ENCODE measurements around the gene JUNB.

The JUNB gene

GRCh38 chr19:12772323-12772722 lies 19.0 kb upstream of the JUNB start:
- Histone ChIP-seq H3K27me3 (replicated peaks in 2 of 5; ENCODE audit: control insufficient read depth in 4 of 5, insufficient read depth in 5 of 5, low read length in 4 of 5) (no peaks in the 10 kb centered on the region), H3K27ac (ENCODE audit: insufficient read depth in 1 of 2, low read depth in 1 of 2, low read length in 2 of 2, poor library complexity in 1 of 2, severe bottlenecking in 2 of 2) (no peak overlapping the region), H3K4me3 (ENCODE audit: control insufficient read depth in 1 of 7, extremely low read depth in 1 of 7, insufficient read depth in 4 of 7, low read depth in 2 of 7, low read length in 6 of 7) (no peak overlapping the region), H3K9me3 (ENCODE audit: control extremely low read depth in 1 of 5, control insufficient read depth in 4 of 5, insufficient read depth in 2 of 5, low read depth in 1 of 5, low read length in 4 of 5) (no peaks in the 10 kb centered on the region), H3K4me1 (ENCODE audit: control extremely low read depth in 1 of 4, control insufficient read depth in 4 of 4, insufficient read depth in 4 of 4, low read length in 3 of 4) (peaks cover 2 to 18% (median 12%) of the 10 kb centered on the region in 4 experiments), H3K36me3 (ENCODE audit: control insufficient read depth in 4 of 4, insufficient read depth in 4 of 4, low read length in 3 of 4) (peaks cover 0 to 4% (median under 1%) of the 10 kb centered on the region in 4 experiments)
- no peak for DNase-seq
- WGBS (ENCODE audit: insufficient coverage) = 100% methylated on average over 2 of the region's 4 CpGs
- ChIA-PET CTCF (interaction anchor here (3.1 to 39.0 kb wide), 5 partner anchors 8 to 75 kb away, joined by 13 to 776 read pairs (median 54); partner anchors contain the start of genes GET3, JUNB, PRDX2 and THSD8), POLR2A (interaction anchor here (7.4 kb wide), 1 partner anchor 19 kb away, joined by 198 read pairs; the partner anchor contains the start of gene JUNB)

- CTCF ChIA-PET = interaction anchor here (1.0 to 39.0 kb wide), 8 partner anchors 9 to 74 kb away, joined by 3 to 776 read pairs (median 14); partner anchors contain the start of genes GET3, JUNB, PRDX2 and THSD8
- POLR2A ChIA-PET = interaction anchor here (7.4 kb wide), 1 partner anchor 18 kb away, joined by 198 read pairs; the partner anchor contains the start of gene JUNB
- Histone ChIP-seq H3K9me3 (ENCODE audit: control extremely low read depth in 1 of 5, control insufficient read depth in 4 of 5, insufficient read depth in 2 of 5, low read depth in 1 of 5, low read length in 4 of 5) (no peaks in the 10 kb centered on the region), H3K4me3 (ENCODE audit: control insufficient read depth in 1 of 7, extremely low read depth in 1 of 7, insufficient read depth in 4 of 7, low read depth in 2 of 7, low read length in 6 of 7) (no peak overlapping the region), H3K36me3 (ENCODE audit: control insufficient read depth in 4 of 4, insufficient read depth in 4 of 4, low read length in 3 of 4) (peaks cover 0 to 2% (median 0%) of the 10 kb centered on the region in 4 experiments), H3K27me3 (replicated peaks in 2 of 5; ENCODE audit: control insufficient read depth in 4 of 5, insufficient read depth in 5 of 5, low read length in 4 of 5) (no peaks in the 10 kb centered on the region), H3K27ac (ENCODE audit: insufficient read depth in 1 of 2, low read depth in 1 of 2, low read length in 2 of 2, poor library complexity in 1 of 2, severe bottlenecking in 2 of 2) (no peak overlapping the region), H3K4me1 (ENCODE audit: control extremely low read depth in 1 of 4, control insufficient read depth in 4 of 4, insufficient read depth in 4 of 4, low read length in 3 of 4) (peaks cover 3 to 29% (median 24%) of the 10 kb centered on the region in 4 experiments)
- WGBS (ENCODE audit: insufficient coverage) = 96% methylated on average over 2 of the region's 2 CpGs
- DNase-seq = peak in 2 of 3 donors; percentile 68
Observed at GRCh38 chr19:12773571-12773970, 17.7 kb upstream of the JUNB start.

GRCh38 chr19:12774588-12775555 lies 16.4 kb upstream of the JUNB start, which contains the start of gene HOOK2:
TSS of gene HOOK2 (minus strand) at chr19:12775552. CDS start at chr19:12775449, 103 bp downstream.
- Histone ChIP-seq H3K27ac (ENCODE audit: insufficient read depth in 1 of 2, low read depth in 1 of 2, low read length in 2 of 2, poor library complexity in 1 of 2, severe bottlenecking in 2 of 2) (peak within 1 kb of the TSS in 1 of 2 experiments; percentile 70), H3K9me3 (ENCODE audit: control extremely low read depth in 1 of 5, control insufficient read depth in 4 of 5, insufficient read depth in 2 of 5, low read depth in 1 of 5, low read length in 4 of 5) (no peaks in the 10 kb centered on the region), H3K27me3 (replicated peaks in 2 of 5; ENCODE audit: control insufficient read depth in 4 of 5, insufficient read depth in 5 of 5, low read length in 4 of 5) (no peaks in the 10 kb centered on the region), H3K36me3 (ENCODE audit: control insufficient read depth in 4 of 4, insufficient read depth in 4 of 4, low read length in 3 of 4) (peaks cover 0 to 2% (median 0%) of the 10 kb centered on the region in 4 experiments), H3K4me1 (ENCODE audit: control extremely low read depth in 1 of 4, control insufficient read depth in 4 of 4, insufficient read depth in 4 of 4, low read length in 3 of 4) (peaks cover 5 to 37% (median 36%) of the 10 kb centered on the region in 4 experiments), H3K4me3 (ENCODE audit: control insufficient read depth in 1 of 7, extremely low read depth in 1 of 7, insufficient read depth in 4 of 7, low read depth in 2 of 7, low read length in 6 of 7) (peak within 1 kb of the TSS; percentile 58 to 90 (median 74))
- DNase-seq = no peak
- WGBS (ENCODE audit: insufficient coverage) = 31% methylated on average over 41 of the region's 58 CpGs
- ChIA-PET CTCF (interaction anchor here (1.2 to 39.0 kb wide), 6 partner anchors 10 to 73 kb away, joined by 3 to 776 read pairs (median 34); partner anchors contain the start of genes GET3, JUNB, PRDX2 and THSD8), POLR2A (interaction anchor here (0.6 to 7.4 kb wide), 2 partner anchors 16 to 116 kb away, joined by 3 to 198 read pairs; partner anchors contain the start of genes GCDH and JUNB)

- 22% methylated on average over 17 of the region's 43 CpGs for WGBS (ENCODE audit: insufficient coverage)
- CTCF ChIA-PET = interaction anchor here (0.8 to 39.0 kb wide), 10 partner anchors 8 to 81 kb away, joined by 3 to 776 read pairs (median 8); partner anchors contain the start of genes FBXW9, GET3, JUNB and PRDX2
- H3K9me3 ChIP-seq (ENCODE audit: control extremely low read depth in 1 of 5, control insufficient read depth in 4 of 5, insufficient read depth in 2 of 5, low read depth in 1 of 5, low read length in 4 of 5) = no peaks in the 10 kb centered on the region
- H3K4me1 ChIP-seq (ENCODE audit: control extremely low read depth in 1 of 4, control insufficient read depth in 4 of 4, insufficient read depth in 4 of 4, low read length in 3 of 4) = peaks cover 5 to 52% (median 51%) of the 10 kb centered on the region in 4 experiments
- POLR2A ChIA-PET = interaction anchor here (0.6 to 7.4 kb wide), 6 partner anchors 12 to 375 kb away, joined by 3 to 198 read pairs (median 3); partner anchors contain the start of genes JUNB, PRDX2 and THSD8
- no peaks in the 10 kb centered on the region for H3K27me3 ChIP-seq (replicated peaks in 2 of 5; ENCODE audit: control insufficient read depth in 4 of 5, insufficient read depth in 5 of 5, low read length in 4 of 5)
- peak overlapping the region; percentile 27 to 90 (median 74) for H3K4me3 ChIP-seq (ENCODE audit: control insufficient read depth in 1 of 7, extremely low read depth in 1 of 7, insufficient read depth in 4 of 7, low read depth in 2 of 7, low read length in 6 of 7)
- peak; percentile 71 to 80 (median 79) for DNase-seq
- peak overlapping the region in 1 of 2 experiments; percentile 77 for H3K27ac ChIP-seq (ENCODE audit: insufficient read depth in 1 of 2, low read depth in 1 of 2, low read length in 2 of 2, poor library complexity in 1 of 2, severe bottlenecking in 2 of 2)
- no peaks in the 10 kb centered on the region for H3K36me3 ChIP-seq (ENCODE audit: control insufficient read depth in 4 of 4, insufficient read depth in 4 of 4, low read length in 3 of 4)
Observed at GRCh38 chr19:12777217-12778016, 13.9 kb upstream of the JUNB start.

GRCh38 chr19:12778017-12778904 lies 13.0 kb upstream of the JUNB start:
- H3K27me3 ChIP-seq (replicated peaks in 2 of 5; ENCODE audit: control insufficient read depth in 4 of 5, insufficient read depth in 5 of 5, low read length in 4 of 5) = no peaks in the 10 kb centered on the region
- no peaks in the 10 kb centered on the region for H3K9me3 ChIP-seq (ENCODE audit: control extremely low read depth in 1 of 5, control insufficient read depth in 4 of 5, insufficient read depth in 2 of 5, low read depth in 1 of 5, low read length in 4 of 5)
- no peaks in the 10 kb centered on the region for H3K36me3 ChIP-seq (ENCODE audit: control insufficient read depth in 4 of 4, insufficient read depth in 4 of 4, low read length in 3 of 4)
- WGBS (ENCODE audit: insufficient coverage) = 6% methylated on average over 40 of the region's 44 CpGs
- peak in 2 of 3 donors; percentile 55 to 67 for DNase-seq
- H3K4me3 ChIP-seq (ENCODE audit: control insufficient read depth in 1 of 7, extremely low read depth in 1 of 7, insufficient read depth in 4 of 7, low read depth in 2 of 7, low read length in 6 of 7) = peak overlapping the region; percentile 27 to 90 (median 74)
- peaks cover 5 to 60% (median 58%) of the 10 kb centered on the region in 4 experiments for H3K4me1 ChIP-seq (ENCODE audit: control extremely low read depth in 1 of 4, control insufficient read depth in 4 of 4, insufficient read depth in 4 of 4, low read length in 3 of 4)
- CTCF ChIA-PET = interaction anchor here (0.6 to 39.0 kb wide), 6 partner anchors 7 to 545 kb away, joined by 3 to 776 read pairs (median 28); partner anchors contain the start of genes GET3, JUNB, PRDX2 and THSD8
- POLR2A ChIA-PET = interaction anchor here (0.6 to 7.4 kb wide), 5 partner anchors 13 to 374 kb away, joined by 3 to 198 read pairs (median 3); partner anchors contain the start of genes JUNB, PRDX2 and THSD8
- peak overlapping the region in 1 of 2 experiments; percentile 77 for H3K27ac ChIP-seq (ENCODE audit: insufficient read depth in 1 of 2, low read depth in 1 of 2, low read length in 2 of 2, poor library complexity in 1 of 2, severe bottlenecking in 2 of 2)
